Measurements from ENCODE around the gene POLR1C. TPM values are rescaled to one million over a fixed set of nuclear protein-coding genes. Genes with fewer than 3 reads are reported as not detected.

The POLR1C gene
- total RNA-seq, 1 donor from 2014 or later, result 39.5 TPM

DNA sequence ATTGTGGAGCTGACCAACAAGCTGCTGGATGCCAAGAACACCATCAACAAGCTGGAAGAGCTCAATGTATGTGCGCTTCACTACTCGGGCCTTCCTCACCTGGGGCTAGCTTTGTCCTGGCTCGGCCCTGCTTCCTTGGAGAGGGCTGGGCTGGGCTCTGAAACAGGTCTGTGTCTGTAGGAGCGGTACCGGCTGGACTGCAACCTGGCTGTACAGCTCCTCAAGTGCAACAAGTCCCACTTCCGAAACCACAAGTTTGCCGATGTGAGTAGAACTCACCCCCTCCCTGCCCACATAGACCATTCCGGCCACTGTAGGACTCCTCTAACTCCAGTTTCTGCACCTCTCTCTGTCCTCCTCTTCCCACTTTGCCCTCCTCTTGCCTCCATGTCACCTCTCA lies 13.4 kb upstream of the POLR1C start:
- Mint-ChIP-seq H3K36me3 (peaks cover 21% of the 10 kb centered on the region), H3K4me3 (no peak overlapping the region), H3K4me1 (peaks cover 2% of the 10 kb centered on the region), H3K9me3 (no peaks in the 10 kb centered on the region), H3K27me3 (ENCODE audit: low read depth) (peaks cover 13% of the 10 kb centered on the region), H3K27ac (no peak overlapping the region)
- TF ChIP-seq, protein P1, sequence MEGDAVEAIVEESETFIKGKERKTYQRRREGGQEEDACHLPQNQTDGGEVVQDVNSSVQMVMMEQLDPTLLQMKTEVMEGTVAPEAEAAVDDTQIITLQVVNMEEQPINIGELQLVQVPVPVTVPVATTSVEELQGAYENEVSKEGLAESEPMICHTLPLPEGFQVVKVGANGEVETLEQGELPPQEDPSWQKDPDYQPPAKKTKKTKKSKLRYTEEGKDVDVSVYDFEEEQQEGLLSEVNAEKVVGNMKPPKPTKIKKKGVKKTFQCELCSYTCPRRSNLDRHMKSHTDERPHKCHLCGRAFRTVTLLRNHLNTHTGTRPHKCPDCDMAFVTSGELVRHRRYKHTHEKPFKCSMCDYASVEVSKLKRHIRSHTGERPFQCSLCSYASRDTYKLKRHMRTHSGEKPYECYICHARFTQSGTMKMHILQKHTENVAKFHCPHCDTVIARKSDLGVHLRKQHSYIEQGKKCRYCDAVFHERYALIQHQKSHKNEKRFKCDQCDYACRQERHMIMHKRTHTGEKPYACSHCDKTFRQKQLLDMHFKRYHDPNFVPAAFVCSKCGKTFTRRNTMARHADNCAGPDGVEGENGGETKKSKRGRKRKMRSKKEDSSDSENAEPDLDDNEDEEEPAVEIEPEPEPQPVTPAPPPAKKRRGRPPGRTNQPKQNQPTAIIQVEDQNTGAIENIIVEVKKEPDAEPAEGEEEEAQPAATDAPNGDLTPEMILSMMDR (IDR thresholded peaks at IDR 0.05; ENCODE audit: unreplicated experiment), result no peak
- no peak for DNase-seq (ENCODE audit: low spot score in 2 of 2, unreplicated experiment in 2 of 2)

DNA sequence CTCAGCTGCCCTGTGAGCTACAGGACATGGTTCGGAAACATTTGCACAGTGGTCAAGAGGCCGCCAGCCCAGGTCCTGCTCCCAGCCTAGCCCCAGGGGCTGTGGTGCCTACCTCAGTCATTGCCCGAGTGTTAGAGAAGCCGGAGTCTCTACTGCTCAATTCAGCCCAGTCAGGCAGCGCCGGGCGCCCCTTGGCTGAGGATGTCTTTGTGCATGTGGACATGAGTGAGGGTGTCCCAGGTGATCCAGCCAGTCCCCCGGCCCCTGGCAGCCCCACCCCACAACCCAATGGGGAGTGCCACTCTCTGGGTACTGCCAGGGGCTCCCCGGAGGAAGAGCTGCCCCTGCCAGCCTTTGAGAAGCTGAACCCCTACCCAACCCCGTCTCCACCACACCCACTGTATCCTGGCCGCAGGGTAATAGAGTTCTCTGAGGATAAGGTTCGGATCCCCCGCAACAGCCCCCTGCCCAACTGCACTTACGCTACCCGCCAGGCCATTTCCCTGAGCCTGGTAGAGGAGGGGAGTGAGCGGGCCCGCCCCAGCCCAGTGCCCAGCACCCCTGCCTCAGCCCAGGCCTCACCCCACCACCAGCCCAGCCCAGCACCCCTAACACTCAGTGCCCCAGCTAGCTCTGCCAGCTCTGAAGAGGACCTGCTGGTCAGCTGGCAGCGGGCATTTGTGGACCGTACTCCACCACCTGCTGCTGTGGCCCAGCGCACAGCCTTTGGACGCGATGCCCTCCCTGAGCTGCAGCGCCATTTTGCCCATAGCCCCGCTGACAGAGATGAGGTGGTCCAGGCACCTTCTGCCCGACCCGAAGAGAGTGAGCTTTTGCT lies 11.9 kb upstream of the POLR1C start:
- Mint-ChIP-seq H3K9me3 (no peaks in the 10 kb centered on the region), H3K27me3 (ENCODE audit: low read depth) (peaks cover 24% of the 10 kb centered on the region), H3K4me3 (no peak overlapping the region), H3K4me1 (peaks cover 7% of the 10 kb centered on the region), H3K36me3 (peaks cover 16% of the 10 kb centered on the region), H3K27ac (no peak overlapping the region)
- no peak for DNase-seq (ENCODE audit: low spot score in 2 of 2, unreplicated experiment in 2 of 2)
- TF ChIP-seq, protein P1 (IDR thresholded peaks at IDR 0.05; ENCODE audit: unreplicated experiment), result no peak

DNA sequence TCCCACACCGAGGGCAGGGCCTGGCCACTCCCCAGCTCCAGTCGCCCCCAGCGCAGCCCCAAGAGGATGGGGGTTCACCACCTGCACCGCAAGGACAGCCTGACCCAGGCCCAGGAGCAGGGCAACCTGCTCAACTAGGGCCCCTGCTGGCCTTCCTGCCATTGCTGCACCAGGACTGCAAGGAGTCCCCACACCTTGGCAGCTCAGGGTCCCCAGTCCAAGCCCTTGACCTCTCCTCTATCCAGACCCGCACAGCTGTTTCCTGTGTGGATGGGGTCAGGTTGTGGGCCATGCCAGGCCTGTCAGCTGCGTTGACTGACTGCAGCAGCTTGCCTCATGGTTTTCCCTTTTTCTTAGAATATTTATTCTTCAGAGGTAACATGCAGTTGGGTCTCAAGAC lies 11.2 kb upstream of the POLR1C start:
- no peak overlapping the region for H3K27ac Mint-ChIP-seq
- no peak for DNase-seq (ENCODE audit: low spot score in 2 of 2, unreplicated experiment in 2 of 2)
- H3K4me3 Mint-ChIP-seq, result no peak overlapping the region
- H3K27me3 Mint-ChIP-seq (ENCODE audit: low read depth), result peaks cover 24% of the 10 kb centered on the region
- H3K9me3 Mint-ChIP-seq, result no peaks in the 10 kb centered on the region
- H3K4me1 Mint-ChIP-seq, result peaks cover 7% of the 10 kb centered on the region
- H3K36me3 Mint-ChIP-seq, result peaks cover 15% of the 10 kb centered on the region
- TF ChIP-seq, protein P1 (IDR thresholded peaks at IDR 0.05; ENCODE audit: unreplicated experiment), result no peak

DNA sequence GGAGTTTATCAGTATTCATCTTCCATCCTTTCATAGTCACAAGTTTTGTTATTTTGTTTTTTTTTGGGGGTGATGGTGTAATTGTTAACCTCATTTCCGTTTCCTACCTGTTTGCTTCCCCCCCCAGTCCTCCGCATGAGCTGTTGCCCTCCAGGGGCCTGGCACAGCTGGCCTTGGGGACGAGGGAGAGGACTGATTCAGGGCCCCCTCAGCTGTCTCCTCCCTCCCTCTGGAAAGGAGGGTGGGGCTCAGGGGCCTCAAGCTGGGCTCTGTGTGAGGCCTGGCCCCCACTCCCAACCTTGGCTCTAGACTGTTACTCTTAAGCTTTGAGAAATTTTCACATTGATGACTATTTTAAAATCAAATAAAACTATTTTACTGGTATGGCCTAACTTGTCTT lies 10.7 kb upstream of the POLR1C start:
- TF ChIP-seq, protein P1 (IDR thresholded peaks at IDR 0.05; ENCODE audit: unreplicated experiment), result no peak
- no peak overlapping the region for H3K27ac Mint-ChIP-seq
- H3K36me3 Mint-ChIP-seq, result peaks cover 15% of the 10 kb centered on the region
- H3K27me3 Mint-ChIP-seq (ENCODE audit: low read depth), result peaks cover 24% of the 10 kb centered on the region
- no peak for DNase-seq (ENCODE audit: low spot score in 2 of 2, unreplicated experiment in 2 of 2)
- no peaks in the 10 kb centered on the region for H3K9me3 Mint-ChIP-seq
- H3K4me3 Mint-ChIP-seq, result no peak overlapping the region
- H3K4me1 Mint-ChIP-seq, result peaks cover 7% of the 10 kb centered on the region

DNA sequence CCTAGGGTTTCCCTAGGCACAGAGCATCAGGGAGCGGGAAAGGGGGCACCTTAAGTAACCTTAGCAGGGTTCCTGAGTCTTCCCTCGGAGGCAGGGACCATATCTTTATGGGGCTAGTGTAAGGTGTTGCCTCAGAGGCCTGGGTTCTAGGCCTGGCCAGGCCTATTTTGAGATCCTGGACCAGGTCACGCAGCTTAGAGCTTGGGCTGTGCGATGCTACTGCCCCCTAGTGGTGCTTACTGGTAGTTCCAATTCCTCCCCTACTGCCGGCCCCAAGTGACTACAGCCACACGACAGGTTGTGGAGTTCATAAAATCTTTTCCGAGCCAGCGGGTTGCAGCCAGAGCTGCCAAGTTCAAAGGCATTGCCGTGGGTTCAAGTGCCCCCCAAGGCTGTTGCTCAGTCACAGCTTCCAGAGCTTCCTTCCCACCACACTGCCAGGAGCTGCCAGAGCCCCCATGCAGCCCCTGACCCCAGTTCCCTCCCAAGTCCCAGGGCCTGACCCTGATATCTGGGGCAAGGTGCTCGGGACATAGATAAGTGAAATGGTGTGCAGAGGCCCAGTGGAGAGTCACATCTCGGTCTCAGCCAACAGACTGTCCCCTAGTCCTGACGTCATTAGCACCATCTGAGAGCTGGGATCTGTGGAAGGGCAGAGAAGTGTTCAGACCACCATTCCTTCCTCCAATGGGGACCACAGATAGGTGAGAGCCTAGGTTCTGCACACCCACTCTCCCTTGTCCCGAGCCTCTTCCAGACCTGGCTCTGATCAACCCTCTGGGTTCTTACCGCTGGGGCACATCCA lies 10.0 kb upstream of the POLR1C start:
- Mint-ChIP-seq H3K9me3 (no peaks in the 10 kb centered on the region), H3K36me3 (peaks cover 15% of the 10 kb centered on the region), H3K4me1 (peaks cover 7% of the 10 kb centered on the region), H3K4me3 (no peak overlapping the region), H3K27ac (no peak overlapping the region), H3K27me3 (ENCODE audit: low read depth) (peaks cover 24% of the 10 kb centered on the region)
- peak; percentile 62 to 86 for DNase-seq (ENCODE audit: low spot score in 2 of 2, unreplicated experiment in 2 of 2)
- TF ChIP-seq, protein P1 (IDR thresholded peaks at IDR 0.05; ENCODE audit: unreplicated experiment), result peak; percentile 98

Data from mesothelial cell of epicardium (in vitro differentiated cells).